Left renal cortex interstitium (tissue), 4 donors: ENCODE results near the gene GRAMD1B. TPM values are rescaled to one million over a fixed set of nuclear protein-coding genes. Genes with fewer than 3 reads are reported as not detected.
A peak's percentile ranks its signal among the peaks of the same experiment; 100 is the strongest.

Source experiments
- DNase-seq, 4 donors: peaks; one replicate each; pipeline ENCODE4 v3.0.0-alpha.2; 2013; ENCODE audit warnings: low read depth in 4 of 4, low spot score in 2 of 4, missing footprints in 1 of 4
- polyA plus RNA-seq, 4 donors: library from polyadenylated mRNA; unstranded; fragments of 120-200 nt; gene quantifications; one replicate each; pipeline ENCODE4 v1.2.1, GENCODE V29; 2013; ENCODE audit not compliant: insufficient read length in 4 of 4

The GRAMD1B gene
- polyA plus RNA-seq, 4 donors = 11.4 to 16.9 (median 13.6) TPM

DNA sequence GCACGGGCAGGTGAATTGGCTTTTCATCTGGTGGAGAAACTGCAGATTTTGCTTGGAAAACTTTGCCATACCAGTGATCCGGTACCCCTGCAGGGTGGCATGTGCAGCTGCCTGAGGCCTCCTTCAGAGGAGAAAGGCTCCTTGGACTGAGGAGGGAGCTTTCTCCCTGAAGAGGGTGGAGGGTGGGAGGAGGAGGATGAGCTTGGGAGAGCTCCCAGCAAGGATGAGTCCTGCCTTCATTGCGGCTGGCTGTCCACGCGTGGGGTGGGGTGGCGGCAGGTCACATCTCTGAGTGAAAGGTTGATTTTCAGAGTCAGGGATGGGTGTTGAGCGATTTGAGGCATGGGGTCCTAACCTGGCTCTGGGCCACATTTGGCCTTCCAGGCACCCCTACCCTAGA lies 96.8 kb downstream of the GRAMD1B start:
- DNase-seq = no peak

DNA sequence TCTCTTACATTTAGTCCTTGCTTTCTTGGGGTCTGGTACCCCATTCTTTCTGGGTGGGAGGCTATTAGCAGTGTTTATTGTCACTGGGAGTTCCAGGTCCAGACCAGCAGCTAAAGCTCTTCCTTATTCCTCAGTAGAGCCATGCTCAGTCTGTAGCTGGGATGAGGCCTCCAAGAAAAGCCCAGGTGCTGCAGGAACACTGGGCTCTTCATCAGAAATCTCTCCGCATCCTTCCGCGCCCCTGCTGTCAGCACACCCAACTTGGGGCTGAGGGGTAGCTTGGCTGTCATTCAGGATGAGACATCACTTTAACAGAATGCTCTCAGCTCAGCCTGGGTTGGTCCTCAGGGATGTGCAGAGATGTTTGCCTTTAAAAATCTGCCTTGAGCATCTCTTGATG lies 97.5 kb downstream of the GRAMD1B start:
- DNase-seq = no peak

DNA sequence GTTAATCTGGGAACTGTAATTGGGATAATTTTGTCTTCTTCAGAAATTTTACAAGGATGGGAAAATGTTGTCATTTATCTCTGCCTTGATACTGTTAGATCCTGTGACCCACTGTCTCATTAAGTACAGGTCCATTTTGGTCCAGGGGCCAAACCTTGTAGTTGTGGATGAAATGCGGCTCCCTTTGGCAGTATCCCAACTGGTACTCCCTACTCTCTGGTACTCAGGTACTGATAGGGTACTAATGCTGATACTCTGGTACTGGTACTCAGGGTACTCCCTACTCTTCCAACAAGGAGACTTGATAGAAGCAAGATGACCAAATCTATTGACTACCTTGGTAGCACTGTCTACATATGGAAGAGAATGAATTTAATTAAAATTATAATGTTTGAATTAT lies 97.9 kb downstream of the GRAMD1B start:
- DNase-seq = no peak

GRCh38 chr11:123531325-123531724 lies 101.3 kb downstream of the GRAMD1B start:
- DNase-seq = no peak

- DNase-seq = no peak
These were observed 102.1 kb downstream of the GRAMD1B start for GRCh38 chr11:123532131-123532530.

DNA sequence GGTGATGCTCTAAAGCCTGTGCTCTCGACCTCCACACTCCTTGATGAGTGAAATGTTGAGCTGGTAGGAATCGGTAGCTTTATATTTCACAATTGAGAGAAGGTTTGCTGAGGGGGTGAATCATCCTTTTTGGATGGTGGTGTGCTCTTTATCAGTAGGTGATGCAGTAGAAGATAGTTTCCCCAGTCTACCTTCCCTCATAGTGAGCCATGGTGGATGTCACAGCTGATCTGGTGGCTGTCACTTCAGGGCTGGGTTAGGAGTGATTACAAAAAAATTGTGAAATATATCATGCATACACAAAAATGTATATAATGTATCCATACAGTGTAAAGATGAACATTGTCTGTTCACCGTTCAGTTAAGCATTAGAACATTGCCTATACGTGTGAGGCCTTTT lies 105.3 kb downstream of the GRAMD1B start:
- no peak for DNase-seq

GRCh38 chr11:123536690-123537437 lies 106.8 kb downstream of the GRAMD1B start:
- no peak for DNase-seq

DNA sequence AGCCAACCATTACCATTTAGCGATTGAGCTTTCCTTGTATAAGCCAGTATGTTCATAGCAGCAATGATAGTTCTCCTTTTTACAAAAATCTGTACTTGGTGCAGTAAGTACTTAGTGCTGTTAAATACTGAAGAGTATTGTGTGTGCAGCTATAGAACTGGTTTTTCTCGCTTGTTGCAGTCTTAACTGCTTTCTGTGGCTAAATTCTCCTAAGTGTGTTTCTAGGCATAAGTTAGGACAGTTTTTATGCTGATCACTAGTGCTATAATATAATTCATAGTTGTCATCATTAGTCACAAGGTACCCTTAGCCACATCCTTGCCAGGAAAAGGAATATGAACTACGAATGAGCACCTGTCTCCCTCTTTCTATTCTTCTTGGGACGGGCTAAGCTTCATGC lies 107.7 kb downstream of the GRAMD1B start:
- DNase-seq = no peak

GRCh38 chr11:123543797-123544196 lies 113.7 kb downstream of the GRAMD1B start:
- no peak for DNase-seq

- no peak for DNase-seq
These were observed 114.7 kb downstream of the GRAMD1B start for GRCh38 chr11:123544631-123545375.

DNA sequence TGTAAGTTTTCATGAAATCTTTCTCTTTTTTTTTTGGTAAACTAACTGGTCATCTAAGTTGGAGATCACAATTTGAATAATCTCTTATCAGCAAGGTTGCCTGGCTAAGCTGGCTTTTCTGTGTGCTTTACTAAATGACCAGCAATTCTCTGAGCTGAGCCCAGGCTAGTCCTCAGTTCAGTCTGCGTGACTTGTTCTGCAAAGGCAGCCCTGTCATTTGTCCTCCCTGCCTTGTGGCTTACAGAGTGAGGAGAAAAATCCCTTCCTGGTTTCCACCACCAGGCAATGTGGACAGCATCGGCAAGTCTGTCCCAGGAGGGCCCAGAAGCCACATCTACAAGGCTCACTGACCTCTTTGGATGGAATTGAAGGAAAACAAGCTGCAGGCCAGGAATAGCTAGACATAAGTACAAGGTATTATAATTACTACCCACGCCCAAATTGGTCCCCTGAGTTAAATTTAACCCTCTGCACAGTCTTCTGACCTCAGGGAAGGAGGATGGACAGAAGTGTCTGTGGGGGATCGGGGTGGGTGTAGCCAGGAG lies 115.7 kb downstream of the GRAMD1B start:
- no peak for DNase-seq

- no peak for DNase-seq
These were observed 116.4 kb downstream of the GRAMD1B start for GRCh38 chr11:123546515-123546914.

GRCh38 chr11:123547180-123547579 lies 117.1 kb downstream of the GRAMD1B start:
- no peak for DNase-seq

DNA sequence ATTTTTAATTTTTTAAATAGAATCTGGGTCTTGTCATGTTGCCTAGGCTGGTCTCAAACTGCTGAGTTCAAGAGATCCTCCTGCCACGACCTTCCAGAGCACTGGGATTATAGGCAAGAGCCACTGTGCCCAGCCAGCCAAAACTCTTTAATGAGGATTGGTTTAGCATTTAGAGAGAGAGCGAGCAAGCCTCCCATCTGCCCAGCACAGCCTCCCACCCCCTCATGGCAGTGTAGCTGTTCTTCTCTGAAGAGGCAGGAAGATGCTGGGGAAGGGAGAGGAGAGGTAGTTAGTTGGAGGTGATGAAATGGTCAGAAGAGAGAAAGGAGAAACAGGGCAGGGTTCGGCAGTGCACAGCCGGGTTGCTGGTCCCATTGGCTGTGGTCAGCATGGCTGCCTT lies 118.7 kb downstream of the GRAMD1B start:
- no peak for DNase-seq

GRCh38 chr11:123549926-123550917 lies 120.2 kb downstream of the GRAMD1B start:
- no peak for DNase-seq

DNA sequence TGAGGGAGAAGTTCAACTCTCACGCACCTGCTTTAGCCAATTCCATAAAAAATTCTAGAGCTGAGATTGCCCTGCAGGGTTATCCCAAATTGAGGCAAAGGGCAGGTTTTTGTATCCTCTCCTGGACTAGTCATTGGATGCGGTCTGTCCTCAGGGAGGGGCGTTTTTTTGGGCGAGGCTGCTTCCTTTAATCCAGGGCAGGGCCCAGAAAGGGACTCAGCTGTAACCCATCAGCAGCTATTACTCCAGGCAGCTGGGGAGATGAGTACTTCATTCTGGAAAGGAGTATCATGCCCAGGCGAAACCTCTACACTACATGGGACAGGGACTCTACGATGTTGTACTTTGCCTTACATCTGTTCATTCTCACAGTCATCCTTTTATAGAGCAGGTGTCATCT lies 121.0 kb downstream of the GRAMD1B start:
- no peak for DNase-seq

DNA sequence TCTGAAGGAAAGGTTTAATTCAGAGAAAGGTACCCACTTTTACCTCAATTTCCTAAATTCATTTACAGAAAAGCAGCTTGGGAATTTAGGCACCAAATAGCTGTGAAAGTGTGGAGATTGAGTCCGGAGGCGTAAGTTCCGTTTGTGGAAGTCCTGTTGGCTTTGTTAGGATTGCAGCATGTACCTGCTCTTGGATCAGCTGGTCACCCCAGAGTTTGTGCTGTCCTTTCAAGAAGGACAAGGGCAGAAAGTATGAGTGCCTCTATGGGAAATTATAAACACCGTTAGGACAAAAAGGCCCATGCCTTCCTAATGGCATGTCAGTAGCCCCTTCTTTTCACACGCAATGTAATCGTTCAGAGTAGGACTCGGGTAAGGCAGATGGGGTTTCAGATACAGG lies 126.6 kb downstream of the GRAMD1B start:
- no peak for DNase-seq

GRCh38 chr11:123558536-123559315 lies 128.7 kb downstream of the GRAMD1B start:
- DNase-seq = no peak

DNA sequence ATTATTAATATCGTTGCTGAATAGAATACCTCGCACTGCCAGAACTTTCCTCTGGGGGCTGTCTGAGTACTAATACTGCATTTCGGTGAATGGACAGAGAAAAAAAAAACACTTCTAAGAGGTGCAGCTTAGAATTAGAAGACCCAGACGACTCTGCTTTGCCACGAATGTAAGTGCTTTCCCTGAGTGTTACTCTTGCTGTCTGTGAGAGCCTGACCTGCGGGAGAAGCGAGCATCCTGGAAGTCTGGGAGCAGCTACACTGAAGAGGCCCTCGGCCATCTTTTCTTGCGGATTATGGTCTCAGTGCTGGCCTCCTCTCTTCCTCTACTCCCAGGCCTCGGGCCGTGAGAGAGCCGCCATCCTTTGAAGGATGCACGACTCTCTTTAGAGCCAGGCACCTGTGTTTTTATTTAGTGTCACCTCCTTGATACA lies 129.5 kb downstream of the GRAMD1B start:
- peak in 2 of 4 donors; percentile 27 to 29 for DNase-seq

GRCh38 chr11:123560006-123560405 lies 129.9 kb downstream of the GRAMD1B start:
- peak in 2 of 4 donors; percentile 41 to 53 for DNase-seq
